Epithelial cell of prostate (primary cell): ENCODE results near the gene MICAL3.
"Not testable (repeated sequence)": the region's sequence is repeated elsewhere in the genome, so short reads cannot be mapped to it uniquely, and the experiment has no call there.

ENCODE experiments used
- DNase-seq: peaks from one replicate; pipeline ENCODE4 v3.0.0-alpha.2; 2011; ENCODE audit warnings: low read depth, low spot score
- H3K27ac ChIP-seq: fragments of 450-650 bp; 2 replicates; pipeline ENCODE4 v1.5.1; 2017; ENCODE audit warnings: mild to moderate bottlenecking

The MICAL3 gene

DNA sequence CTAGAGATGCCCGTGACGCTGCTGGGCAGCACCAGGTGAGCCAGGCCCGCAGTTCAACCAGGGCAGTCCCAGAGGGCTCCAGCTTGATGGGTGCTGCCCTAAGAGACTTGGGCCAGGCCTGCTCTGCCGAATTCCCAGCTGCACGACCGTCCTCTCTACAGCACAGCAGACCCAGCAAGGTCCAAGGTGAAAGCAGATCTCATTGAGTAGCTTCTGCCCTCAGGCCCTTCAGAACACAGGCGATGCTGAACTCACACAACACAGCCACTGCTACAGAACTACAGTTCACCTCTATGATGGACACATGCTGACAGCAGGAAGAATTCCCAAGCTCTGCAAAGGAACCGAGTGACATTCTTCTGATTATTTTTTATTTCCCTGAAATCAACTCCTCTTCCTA lies 81.6 kb downstream of the MICAL3 start:
- DNase-seq: no peak
- no peak overlapping the region for H3K27ac ChIP-seq

DNA sequence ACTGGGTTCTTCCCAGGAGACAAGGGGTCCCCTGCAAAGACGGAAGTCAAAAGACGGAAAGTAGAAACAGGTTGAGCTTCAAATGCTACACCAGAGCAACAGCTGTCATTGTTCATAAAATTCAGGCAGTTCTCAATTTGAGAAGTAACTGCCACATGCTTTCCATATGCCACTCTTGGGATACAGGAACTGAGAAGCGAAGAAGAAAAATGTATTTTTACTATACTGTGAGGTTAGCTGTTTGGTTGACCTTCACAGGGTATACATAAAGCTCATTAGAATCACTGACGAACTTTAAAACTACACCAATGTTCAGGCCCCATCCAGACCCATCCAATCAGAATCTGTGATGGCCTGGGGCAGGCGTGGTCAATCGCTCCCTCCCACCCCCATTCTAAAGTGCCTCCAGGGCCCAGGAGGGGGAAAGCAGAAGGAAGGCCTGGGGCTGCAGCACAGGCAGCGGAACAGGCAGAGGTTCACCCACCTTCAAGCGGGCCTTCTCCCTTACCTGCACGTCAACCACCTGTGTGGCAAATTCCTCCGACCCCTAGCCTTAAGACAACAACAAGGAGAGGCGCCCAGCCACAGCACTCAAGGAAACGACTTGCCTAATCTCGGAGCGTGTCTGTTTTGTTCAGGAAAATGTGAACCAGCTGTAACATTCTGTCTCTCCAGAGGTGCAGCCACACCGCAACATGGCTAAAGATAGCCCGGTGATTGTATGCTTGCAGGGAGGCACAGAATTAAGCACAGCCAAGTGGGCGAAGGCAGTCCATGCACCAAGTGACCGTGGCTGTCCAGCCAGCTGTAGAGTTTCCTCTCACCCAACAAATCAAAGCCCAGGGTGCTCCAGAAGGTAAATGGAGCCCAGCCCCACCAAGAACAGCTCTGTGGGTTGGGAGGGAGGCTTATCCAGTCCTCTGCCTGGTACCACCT lies 82.6 kb downstream of the MICAL3 start:
- no peak for DNase-seq
- H3K27ac ChIP-seq: no peak overlapping the region

DNA sequence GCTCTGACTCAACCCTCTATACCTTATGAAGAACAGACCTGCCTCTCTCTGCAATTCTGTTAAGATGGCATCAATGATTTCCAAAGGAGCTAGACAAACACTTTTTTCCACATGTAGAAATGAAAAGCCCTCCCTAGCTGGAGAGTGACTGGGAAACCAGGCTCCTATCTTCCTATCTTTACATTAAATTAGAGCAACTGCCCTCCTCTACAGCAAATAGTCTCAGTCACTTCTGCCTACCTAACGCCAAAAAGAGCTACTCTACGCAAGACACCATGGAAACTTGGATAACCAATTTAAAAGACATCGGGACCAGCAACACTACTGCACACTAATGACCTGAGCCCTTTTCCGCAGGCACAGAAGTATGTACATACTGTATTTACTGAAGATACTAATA lies 84.8 kb downstream of the MICAL3 start:
- H3K27ac ChIP-seq: no peak overlapping the region
- DNase-seq: no peak

DNA sequence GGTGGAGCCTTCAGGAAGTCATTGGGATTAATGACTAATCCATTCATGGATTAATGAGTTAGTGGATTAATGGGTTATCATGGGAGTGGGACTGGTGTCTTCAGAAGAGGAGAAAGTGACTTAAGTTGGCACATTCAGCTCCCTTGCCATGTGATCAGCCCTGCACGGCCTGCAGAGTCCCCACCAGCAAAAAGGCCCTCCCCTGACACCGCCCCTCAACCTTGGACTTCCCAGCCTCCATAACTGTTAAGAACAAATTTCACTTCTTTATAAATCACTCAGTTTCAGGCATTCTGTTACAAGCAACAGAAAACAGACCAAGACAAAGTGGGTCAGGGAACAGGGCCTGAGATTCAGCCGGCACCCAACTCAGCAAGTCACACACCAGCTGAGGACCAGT lies 85.3 kb downstream of the MICAL3 start:
- H3K27ac ChIP-seq: no peak overlapping the region
- no peak for DNase-seq

DNA sequence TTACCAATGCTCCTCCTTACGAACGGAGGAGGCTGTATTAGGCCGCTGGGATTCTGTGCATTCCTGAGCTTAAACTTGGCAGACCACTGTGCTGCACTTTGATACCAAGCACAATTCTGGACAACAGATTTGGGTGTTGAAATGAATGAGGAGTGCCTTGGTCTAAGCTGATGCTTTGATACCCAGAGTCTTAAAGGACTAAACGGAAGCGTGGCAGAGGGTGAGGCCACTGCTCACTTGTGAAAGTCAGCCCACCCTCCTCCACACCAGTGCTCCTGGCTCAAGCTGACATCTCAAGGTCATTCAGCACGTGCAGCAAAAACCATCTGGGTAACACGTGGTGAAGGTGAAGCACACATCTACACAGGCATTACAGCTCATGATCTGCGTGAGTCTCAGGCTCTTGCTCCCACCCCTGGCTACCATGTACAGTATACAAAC lies 85.9 kb downstream of the MICAL3 start:
- DNase-seq: no peak
- no peak overlapping the region for H3K27ac ChIP-seq

DNA sequence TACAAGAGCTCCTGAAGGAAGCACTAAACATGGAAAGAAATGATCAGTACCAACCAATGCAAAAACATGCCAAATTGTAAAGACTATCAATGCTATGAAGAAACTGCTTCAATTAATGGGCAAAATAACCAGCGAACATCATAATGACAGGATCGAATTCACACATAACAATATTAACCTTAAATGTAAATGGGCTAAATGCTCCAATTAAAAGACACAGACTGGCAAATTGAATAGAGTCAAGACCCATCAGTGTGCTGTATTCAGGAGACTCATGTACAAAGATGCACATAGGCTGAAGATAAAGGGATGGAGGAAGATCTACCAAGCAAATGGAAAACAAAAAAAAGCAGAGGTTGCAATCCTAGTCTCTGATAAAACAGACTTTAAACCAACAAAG lies 91.9 kb downstream of the MICAL3 start:
- not testable (repeated sequence) for DNase-seq, H3K27ac ChIP-seq

DNA sequence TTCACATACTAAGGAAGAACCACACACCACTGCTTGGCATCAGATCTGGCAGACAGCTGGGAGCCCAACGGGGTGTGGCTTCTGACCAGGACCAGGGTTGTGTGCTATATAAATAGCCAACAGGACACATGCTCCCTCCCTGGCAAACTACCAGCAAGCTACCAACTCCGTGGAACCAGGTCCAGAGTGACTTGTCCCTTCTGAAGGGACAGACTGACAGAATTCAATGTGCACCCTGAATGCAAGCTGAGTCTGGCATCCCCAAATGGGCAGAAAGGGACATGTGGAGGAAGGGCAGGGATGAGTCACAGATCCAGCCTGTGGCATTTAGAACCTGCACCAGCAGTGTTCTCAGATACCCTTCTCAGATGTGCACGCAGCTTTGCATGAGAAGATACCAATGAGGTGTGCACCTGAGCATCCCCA lies 92.9 kb downstream of the MICAL3 start:
- no peak for DNase-seq
- no peak overlapping the region for H3K27ac ChIP-seq

DNA sequence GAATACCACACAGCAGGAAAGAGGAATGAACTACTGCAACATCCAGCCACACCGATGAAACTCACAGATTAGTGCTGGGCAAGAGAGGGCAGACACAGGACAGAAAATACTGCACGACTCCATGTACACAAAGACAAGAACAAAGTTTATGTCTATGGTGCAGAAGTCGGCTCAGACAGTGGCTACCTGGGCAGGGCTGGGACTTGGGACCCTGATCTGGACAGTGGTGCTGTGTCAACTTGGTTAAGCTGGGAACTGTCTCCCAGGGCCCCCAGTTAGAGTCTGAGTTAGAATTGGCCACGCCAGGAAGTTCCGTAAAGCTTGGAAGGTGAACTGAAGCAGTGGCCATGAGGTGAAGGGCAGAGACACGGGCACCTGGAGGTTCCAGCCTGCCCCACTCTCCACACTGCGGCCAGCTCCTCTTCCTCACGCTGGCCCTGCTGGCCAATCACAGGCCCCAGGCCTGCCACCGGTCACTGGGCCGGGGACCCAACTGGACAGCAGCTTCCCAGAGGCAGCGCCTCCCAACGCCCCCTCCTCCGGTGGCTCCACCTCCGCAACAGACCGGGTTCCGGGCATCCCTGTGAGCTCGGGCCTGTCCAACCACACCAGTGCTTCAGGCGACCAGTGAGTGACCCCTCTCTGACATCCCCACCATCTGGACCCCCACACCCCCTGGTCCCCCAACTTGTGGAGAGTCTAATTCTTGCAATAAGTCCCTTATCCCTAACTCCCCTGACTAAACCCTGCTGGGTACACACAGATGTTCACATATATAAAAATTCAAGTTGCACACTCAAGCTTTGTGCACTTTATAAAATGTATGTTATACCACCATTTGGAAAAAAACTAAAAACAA lies 93.7 kb downstream of the MICAL3 start:
- no peak for DNase-seq
- no peak overlapping the region for H3K27ac ChIP-seq

DNA sequence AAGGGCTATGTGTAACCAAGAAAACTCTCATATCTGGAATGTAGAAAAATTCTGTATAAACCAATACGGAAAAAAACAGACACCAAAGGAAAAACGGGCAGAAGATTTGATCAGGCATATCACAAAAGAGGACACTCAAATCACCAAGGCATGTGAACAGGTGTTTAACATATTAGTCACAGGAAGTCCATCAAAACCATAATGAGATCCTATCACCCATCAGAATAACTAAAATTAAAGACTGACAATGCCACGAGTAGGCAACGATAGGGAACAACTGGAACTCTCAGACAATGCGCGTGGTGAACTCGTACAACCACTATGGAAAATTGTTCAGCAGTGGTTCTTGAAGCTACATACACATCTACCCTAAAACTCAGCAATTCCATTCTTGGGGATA lies 94.5 kb downstream of the MICAL3 start:
- no peak for DNase-seq
- no peak overlapping the region for H3K27ac ChIP-seq

DNA sequence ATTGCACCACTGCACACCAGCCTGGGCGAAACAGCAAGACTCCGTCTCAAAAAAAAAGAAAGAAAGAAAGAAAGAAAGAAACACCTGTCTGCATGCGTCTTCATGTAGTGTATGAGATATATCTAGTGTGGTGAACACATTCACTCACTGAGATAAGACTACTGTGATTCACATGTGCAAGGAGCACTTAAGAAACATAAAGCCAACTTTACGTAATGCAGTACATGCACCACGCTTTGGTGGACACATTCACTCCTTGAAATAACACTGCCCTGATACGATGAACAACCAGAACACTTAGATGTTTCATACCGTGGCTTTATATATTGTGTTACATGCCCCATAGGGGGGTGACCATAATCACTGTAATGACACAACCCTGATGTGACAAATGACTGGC lies 96.0 kb downstream of the MICAL3 start:
- no peak overlapping the region for H3K27ac ChIP-seq
- DNase-seq: no peak

DNA sequence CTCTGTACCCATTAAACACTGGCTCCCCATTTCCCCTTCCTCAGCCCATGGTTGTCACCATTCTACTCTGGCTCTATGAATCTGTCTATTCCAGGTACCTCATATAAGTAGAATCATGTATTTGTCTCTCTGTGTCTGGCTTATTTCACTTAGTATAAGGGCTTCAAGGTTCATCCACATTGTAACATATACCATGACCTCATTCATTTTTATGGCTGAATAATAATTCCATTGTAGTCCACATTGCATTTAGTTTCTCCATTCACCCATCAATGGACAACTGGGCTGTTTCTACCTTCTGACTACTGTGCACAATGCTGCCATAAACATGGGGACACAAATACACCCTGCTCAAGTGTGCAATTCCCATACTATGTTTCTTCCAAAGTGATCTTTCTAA lies 97.3 kb downstream of the MICAL3 start:
- DNase-seq: no peak
- H3K27ac ChIP-seq: no peak overlapping the region

DNA sequence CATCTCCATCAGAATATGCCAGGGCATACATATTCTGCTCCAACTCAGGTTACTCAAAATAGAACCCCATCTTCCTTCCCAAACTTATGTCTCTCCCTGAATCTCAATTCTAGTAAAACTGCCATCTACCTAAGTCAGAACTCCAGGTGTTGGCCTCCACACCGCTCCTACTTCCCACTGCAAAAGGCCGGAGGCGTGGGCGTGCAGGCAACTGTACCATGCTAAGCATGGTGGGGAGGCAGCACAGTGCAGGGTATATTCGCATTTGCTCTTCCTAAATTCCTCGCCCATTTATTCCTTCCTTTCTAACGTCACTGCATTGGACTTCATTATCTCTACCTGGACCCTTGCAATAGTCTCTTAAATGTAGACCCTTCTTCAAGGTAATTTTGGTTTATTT lies 97.8 kb downstream of the MICAL3 start:
- DNase-seq: no peak
- H3K27ac ChIP-seq: no peak overlapping the region

DNA sequence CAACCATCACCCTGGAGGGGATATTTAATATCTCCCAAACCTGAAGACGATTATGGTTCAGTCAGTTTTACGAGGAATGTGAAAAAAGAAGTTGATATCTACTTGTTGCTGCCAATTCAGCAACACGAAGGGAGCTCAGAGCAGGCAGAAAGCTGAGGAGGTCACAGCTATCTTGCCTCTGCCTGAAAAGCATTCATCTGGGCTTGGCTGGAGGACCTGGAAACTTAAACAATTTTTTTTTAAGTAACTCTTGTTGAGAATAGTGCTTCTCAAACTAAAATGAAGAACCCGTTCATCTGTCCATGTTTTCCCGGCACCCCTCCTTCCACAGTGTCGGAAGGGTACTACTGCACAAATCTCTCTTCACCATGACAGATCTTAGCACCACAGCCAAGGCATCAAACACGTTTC lies 98.9 kb downstream of the MICAL3 start:
- DNase-seq: no peak
- no peak overlapping the region for H3K27ac ChIP-seq

DNA sequence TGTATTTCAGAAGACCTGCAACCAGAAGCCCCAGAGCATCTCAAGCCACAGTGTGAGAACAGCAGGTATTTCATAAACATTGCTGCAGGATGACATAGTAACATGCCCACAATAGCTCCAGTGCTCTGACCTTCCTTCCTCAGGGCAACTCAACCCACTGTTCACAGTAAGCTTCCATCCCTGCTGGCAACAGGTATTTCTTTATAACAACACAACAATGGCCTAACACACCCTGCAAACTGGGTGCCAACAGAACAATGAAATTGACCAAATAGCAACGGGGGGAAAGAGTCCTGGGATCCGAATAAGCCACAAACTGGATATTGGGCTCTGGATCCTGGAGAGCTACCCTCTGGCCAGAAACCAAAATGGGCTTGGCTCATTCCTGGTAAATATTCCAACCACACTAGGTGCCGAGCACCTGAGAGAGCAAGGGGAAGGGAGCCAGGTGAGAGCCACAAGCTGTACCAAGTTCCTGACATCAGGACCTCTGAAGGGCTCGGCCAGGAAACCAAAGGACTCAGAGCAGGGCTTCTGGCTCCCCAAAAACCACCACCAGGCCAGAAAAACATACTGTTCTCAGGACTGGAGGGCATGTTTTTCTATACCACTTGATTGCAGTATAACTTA lies 99.5 kb downstream of the MICAL3 start:
- DNase-seq: no peak
- H3K27ac ChIP-seq: no peak overlapping the region

DNA sequence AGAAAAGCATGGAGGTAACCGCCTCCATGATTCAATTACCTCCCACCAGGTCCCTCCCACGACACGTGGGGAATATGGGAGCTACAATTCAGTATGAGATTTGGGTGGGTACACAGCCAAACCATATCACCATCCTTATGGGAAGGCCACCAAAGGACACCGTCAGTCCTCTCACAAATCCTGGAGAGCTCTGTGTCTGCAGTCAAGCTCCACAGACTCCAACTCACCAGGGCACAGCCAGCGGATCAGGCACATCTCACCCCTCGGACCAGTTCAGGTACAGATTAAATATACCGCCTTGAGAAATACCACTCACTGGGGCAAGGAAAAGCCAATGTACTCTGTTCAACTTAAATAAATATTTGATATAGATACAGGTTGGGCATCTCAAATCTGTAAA lies 100.3 kb downstream of the MICAL3 start:
- no peak overlapping the region for H3K27ac ChIP-seq
- DNase-seq: no peak

DNA sequence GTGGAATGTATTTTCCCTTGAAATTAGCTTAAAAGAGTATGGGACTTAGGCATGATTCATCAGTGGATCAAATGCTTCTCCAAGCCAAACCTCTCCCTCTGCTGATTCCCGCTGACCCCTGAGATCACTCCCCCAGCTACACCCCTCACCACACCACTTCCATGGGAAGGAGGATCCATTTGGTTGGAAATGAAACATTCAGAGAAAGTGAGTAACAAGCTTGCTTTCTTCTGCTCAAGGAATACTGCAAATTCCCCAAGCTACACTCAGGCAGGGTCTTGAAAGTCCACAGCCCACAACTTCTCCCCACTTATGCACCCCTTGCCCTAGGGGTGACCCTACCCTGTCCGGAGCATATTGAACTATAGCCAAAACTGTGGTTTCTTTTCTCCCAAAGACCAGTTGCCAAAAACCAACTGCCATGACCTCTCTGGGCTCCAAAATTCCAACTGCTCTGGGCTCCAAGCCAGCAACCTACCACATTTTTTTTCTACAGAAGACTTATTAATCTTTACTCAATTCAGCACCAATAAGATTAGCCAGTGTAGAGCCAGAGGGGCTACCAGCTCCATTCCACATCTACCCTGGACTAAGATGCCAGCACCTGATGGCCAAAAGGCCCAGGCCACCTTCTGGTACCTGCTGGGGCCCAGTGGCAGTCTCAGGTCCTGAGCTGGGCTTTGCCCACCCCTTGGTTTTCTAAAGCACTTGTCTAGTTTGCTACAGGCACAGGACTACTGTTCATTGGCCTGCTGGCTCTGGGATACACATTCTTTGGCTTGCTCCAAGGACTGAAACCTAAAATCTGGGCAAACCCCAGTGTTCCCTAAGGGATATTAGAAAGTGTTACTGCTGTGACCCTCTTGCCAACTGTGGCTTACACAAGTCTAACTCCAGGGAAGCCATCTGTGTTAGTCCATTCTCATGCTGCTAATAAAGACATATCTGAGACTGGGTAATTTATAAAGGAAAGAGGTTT lies 101.1 kb downstream of the MICAL3 start:
- no peak for DNase-seq
- peak overlapping the region; percentile 67 for H3K27ac ChIP-seq

DNA sequence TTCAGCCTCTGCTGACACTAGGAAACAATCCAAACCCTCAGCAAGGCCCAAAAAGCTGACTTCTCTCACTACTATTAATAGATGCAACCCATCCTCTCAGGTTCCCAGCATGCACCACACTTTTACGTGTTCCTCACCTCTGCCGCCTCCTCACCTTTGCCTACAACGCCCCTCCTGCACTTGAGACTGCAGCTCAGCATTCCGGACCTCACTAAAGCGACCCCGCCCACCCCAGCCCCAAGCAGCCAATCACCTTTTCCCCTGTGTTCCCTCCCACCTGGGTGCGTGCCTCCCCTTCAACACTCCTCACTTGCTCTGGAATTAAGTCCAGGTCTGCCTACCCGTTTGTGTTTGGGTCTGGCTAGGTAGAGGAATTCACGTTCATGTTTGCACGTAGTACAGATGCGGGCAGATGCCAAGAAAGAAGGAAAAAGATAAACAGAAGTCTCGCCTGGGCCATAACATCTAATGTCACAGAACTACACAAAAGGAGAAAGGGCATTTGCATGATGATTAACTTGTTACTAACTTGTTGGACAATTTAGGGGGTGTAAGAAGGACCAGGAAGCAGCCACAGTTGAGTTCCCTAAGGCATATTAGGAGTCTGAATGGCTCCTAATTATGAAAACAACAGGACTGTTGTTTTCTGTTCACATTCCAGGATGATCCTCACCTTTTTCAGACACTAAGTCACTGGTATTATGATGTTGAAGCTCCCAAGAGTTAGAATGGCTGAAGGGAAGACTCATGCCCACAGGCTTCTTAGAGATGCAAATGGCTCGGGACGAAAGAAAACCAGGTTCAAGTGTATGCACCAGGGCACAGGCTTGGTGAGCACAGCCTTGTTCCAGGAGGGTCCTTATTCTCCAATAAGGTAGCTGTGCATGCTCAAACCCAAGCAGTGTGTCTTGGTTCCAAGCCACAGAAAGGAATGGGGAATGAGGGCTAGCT lies 102.2 kb downstream of the MICAL3 start:
- DNase-seq: no peak
- H3K27ac ChIP-seq: peak overlapping the region; percentile 67

DNA sequence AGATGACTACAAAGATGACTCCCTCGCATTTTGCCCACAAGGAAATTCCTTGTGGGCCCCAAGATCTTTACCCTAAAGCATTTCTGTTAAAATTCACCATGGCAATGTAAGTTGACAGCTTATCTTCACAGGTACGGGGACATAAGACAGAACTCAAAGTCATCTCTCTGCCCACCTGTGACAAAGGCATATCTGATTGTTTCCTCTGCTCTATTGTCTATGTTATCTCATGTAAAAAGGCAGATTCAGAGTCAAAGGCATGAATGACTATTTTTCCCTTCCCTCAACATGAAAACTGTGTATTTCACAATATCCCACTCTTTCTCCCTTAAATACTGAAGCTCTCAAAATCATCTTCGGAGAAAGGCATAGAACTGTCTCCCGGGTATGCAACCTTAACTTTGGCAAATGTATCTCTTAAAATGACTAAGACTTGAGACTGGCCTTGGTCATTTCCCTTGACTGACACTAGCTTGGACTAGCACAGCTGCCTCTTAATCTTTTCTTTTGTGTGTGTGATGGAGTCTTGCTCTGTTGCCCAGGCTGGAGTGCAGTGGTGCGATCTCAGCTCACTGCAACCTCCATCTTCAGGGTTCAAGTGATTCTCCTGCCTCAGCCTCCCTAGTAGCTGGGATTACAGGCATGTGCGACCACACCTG lies 103.2 kb downstream of the MICAL3 start:
- no peak for DNase-seq
- peak overlapping the region; percentile 67 for H3K27ac ChIP-seq
